HFF-Myc (cell line): Measurements from ENCODE around the gene NR2F2.

ENCODE experiments used
- DNase-seq: peaks from one replicate; pipeline ENCODE4 v3.0.0-alpha.2; 2011; ENCODE audit warnings: low read depth; ENCODE audit errors: extremely low read depth
- H3K4me3 ChIP-seq: replicated peaks from 2 replicates; pipeline ENCODE4 v1.5.1; 2011; ENCODE audit warnings: low read depth, mild to moderate bottlenecking, control low read depth, low read length
- TF ChIP-seq, protein P1 (sequence below): IDR thresholded peaks from 2 replicates; pipeline ENCODE4 v1.5.1; 2012; ENCODE audit warnings: mild to moderate bottlenecking, low read depth, low read length, control low read depth; ENCODE audit errors: missing control alignments

The NR2F2 gene

DNA sequence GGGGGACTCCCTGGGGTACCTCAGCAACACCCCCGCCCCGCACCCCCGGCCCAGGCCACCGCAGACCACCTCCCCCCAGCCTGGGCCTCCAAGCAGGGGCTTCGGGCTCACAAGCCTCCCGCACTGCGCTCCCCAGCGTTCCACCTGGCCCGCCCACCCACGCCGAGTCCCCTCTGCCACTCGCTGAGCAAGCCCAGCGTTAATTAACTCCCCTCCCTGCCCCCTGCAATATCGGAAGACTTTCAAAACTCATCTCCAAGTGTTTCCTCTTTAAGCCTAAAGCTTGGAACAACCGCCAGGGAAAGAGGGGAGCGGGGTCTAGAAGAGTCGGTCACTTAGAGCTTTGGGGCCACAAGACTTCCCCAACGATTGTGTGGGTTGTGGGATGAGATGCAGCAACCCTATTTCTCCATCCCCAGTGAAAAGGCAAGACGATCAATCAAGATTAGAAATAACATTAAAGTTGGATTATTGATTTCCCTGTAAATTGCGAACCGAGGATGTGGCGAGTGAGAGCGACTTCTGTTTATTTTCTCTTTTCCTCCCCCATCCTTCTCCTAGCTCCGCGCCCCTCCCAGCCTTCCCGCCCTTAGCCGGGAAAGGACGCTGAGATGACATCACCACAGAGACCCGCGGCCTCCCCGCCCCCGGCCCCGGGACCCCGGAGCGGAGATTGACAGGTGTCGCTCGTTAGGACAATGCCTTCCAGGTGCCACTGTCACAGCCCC, 30.2 kb downstream of the NR2F2 start:
- TF ChIP-seq, protein P1, sequence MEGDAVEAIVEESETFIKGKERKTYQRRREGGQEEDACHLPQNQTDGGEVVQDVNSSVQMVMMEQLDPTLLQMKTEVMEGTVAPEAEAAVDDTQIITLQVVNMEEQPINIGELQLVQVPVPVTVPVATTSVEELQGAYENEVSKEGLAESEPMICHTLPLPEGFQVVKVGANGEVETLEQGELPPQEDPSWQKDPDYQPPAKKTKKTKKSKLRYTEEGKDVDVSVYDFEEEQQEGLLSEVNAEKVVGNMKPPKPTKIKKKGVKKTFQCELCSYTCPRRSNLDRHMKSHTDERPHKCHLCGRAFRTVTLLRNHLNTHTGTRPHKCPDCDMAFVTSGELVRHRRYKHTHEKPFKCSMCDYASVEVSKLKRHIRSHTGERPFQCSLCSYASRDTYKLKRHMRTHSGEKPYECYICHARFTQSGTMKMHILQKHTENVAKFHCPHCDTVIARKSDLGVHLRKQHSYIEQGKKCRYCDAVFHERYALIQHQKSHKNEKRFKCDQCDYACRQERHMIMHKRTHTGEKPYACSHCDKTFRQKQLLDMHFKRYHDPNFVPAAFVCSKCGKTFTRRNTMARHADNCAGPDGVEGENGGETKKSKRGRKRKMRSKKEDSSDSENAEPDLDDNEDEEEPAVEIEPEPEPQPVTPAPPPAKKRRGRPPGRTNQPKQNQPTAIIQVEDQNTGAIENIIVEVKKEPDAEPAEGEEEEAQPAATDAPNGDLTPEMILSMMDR: no peak
- H3K4me3 ChIP-seq: peak overlapping the region; percentile 44
- no peak for DNase-seq

DNA sequence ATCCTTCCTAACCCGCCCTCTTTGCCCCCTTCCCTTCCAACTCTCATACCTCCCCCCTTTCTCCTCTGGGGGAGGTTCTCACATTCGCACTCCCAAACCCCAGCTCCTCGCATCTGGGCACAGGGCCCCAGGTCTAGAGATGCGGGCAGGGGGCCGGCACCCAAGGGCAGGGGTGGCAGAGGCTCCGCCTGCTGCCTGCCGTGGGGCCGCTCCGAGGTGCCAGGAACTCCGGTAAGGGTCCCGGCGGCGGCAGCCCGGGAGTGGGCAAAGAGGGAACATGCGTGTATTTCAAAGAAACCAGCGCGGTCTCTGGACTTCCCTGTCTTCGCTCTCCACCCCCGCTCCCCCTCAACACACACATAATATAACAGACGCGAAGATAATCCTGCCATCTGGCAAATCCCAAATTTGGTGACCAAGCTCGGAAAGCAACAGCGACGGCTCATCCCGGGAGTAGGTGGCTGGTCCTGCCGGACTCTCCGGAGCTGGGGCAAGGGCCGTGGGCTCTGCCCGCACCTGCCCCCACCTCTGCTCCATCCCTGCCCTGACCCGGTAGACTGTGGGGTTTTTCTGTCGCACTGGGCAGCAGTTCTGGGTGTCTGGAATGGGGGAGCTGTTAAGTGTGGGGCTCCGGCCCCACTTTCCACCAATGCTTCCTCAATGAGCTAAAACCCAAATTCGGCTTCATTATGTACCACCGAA, 31.0 kb downstream of the NR2F2 start:
- DNase-seq: no peak
- H3K4me3 ChIP-seq: peak overlapping the region; percentile 44
- TF ChIP-seq, protein P1: no peak

DNA sequence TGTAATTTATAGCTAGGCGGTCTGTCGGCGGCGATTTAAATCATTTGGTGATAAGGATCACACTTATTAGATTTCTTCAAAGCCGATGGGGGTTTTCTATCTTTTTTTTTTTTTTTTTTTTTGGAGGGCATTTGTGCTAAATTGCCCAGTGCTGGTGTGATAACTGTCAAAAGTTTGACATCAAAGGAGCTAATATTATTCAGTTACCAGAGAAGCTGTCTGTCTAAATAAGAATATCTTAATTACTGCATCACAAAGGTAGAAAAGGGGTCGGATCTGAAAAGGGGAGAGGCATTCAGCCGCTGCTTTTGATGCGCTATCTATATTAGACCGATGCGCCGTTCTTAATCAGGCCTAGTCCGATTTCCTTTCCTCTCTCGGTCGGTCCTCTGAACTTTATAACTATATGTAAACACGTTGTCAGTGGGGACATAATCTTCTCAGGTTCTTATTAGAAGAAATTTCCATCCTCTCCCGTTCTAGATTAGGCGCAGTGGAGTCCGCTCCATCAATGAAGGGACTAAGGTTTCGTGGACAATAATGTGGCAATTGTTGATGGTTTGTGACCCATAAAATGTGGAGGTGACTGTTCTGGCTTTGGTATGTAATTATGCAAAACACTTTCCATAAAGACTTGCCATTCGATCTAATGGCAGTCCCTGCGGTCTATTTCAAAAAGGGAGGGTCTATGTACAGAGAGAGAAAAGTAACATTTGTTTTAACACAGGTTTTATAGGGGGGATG, 31.7 kb downstream of the NR2F2 start:
- TF ChIP-seq, protein P1: no peak
- H3K4me3 ChIP-seq: no peak overlapping the region
- no peak for DNase-seq

DNA sequence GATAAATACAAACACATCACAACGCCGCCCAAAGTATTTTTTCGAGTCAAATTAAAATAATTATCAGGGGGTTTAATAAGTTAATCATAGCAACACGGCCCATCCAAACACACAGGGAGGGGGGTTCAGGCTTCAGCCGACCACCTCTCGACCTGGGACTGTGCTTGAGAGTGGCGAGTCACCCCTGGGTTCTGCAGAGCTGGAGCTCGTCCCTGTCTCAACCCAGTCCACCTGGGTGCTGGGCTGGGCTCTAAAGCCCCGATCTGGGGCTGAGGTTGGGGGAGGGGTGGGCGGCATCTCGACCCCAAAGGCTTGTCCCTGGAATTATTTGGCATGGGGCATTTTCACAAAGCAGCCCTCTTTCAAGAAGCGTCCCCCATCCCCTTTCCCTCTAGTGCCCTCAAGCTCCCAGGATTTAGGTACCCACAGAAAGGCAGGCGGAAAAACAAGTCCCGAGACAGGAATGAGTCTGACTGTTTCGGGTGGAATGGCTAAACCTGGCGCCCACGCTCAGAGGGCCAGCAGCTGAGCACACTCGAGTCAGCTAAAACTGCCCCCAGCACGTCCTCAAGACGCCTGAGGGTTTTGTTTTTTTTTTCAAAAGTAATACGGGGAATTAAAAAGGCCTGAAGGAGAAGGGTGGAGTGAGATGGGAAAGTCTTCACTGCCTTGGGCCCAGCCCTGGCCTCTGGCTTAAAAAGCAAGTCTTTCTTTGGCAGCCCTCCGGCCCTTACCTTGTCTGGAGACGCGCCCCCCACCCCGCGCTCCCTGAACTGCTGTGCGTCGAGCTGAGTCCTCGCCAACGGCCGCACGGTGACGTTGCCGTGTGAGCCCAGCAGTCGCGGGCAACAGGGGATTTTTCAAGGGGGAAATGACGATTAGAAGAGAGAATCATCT, 32.5 kb downstream of the NR2F2 start:
- no peak overlapping the region for H3K4me3 ChIP-seq
- TF ChIP-seq, protein P1: no peak
- DNase-seq: no peak

DNA sequence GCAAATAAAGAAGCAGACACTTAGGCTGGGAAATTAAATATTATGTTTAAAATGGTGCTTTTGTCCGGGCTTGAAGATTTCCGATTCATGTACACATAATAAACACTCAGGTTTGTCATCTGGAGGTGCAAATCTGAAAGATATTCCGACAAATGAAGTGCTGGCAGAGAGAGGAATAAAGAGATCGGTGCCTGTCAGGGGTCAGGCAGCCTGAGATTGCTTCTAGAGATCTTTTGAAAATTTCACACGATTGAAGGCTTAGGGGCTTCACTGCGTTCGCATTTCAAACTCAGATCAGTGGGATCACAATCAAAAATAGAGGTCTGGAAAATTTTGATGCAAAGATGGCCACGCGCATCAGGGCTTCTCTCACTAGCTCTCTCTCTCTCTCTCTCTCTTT, 33.2 kb downstream of the NR2F2 start:
- no peak for DNase-seq
- H3K4me3 ChIP-seq: no peak overlapping the region
- TF ChIP-seq, protein P1: no peak

DNA sequence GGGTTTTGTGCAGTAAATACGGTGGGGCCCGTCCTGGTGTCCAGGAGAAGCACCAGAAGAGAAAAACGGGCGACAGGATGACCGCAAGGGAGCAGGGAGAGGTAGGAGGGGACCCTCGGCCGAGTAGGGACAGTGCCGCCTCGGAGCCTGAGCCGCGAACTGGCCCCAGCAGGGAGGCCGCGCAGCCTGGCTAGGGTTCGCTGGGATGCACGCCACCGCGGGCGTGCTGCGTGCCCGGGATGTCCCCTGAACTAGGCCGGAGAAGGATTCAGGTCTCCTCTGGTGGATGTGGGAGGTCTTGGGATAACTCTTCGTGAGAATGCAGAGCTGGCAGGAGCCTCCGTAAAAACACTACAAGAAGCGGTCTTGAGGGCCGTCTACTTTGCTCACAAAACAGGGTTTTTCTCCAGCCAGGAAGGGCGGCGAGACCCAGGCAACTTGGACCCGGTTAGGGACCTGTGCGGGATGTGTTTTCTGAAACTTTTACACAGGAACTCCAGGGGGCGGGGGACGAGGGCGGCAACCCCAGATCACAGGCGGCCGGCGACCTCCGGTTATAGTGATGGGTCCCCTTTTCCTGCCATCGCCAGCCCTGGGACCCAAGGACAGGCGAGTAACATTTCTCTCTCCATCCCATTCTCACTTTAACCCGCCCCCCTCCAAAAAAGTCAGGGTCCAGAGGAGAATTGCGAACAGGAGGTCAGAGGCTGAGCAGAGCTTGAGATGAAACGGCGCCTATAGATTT, 35.5 kb downstream of the NR2F2 start:
- no peak for DNase-seq
- no peak overlapping the region for H3K4me3 ChIP-seq
- TF ChIP-seq, protein P1: no peak
